CD4-positive, alpha-beta T cell treated with Interleukin-6 for 4 hours (primary cell): ENCODE data around the gene ATG16L2.

Source experiments
- DNase-seq: peaks from one replicate; pipeline ENCODE4 v3.0.0-alpha.2; 2020; ENCODE audit warnings: mixed read lengths

Gene ATG16L2

GRCh38 chr11:72814286-72815109, at the start of gene ATG16L2:
ATG16L2 (plus strand) TSS chr11:72814411; CDS start chr11:72814446, 35 bp downstream.
- DNase-seq, result peak; percentile 90

GRCh38 chr11:72764503-72764902, 49.7 kb upstream of the ATG16L2 start:
- no peak for DNase-seq

- DNase-seq, result no peak
Observed at GRCh38 chr11:72766152-72766902, 47.9 kb upstream of the ATG16L2 start.

GRCh38 chr11:72767203-72768062, 46.8 kb upstream of the ATG16L2 start:
- no peak for DNase-seq

GRCh38 chr11:72768581-72768980, 45.6 kb upstream of the ATG16L2 start:
- no peak for DNase-seq

GRCh38 chr11:72769680-72770079, 44.5 kb upstream of the ATG16L2 start:
- no peak for DNase-seq

- DNase-seq, result no peak
Observed at GRCh38 chr11:72770799-72771198, 43.4 kb upstream of the ATG16L2 start.

- DNase-seq, result no peak
Observed at GRCh38 chr11:72771507-72771906, 42.7 kb upstream of the ATG16L2 start.

GRCh38 chr11:72772059-72772458, 42.2 kb upstream of the ATG16L2 start:
- DNase-seq, result no peak

GRCh38 chr11:72773291-72773690, 40.9 kb upstream of the ATG16L2 start:
- no peak for DNase-seq

GRCh38 chr11:72773696-72774095, 40.5 kb upstream of the ATG16L2 start:
- DNase-seq, result no peak

- no peak for DNase-seq
Observed at GRCh38 chr11:72774499-72774898, 39.7 kb upstream of the ATG16L2 start.

- no peak for DNase-seq
Observed at GRCh38 chr11:72775288-72776110, 38.7 kb upstream of the ATG16L2 start.

GRCh38 chr11:72776117-72776843, 37.9 kb upstream of the ATG16L2 start:
- no peak for DNase-seq

- no peak for DNase-seq
Observed at GRCh38 chr11:72776844-72777754, 37.1 kb upstream of the ATG16L2 start.

GRCh38 chr11:72777755-72778278, 36.4 kb upstream of the ATG16L2 start:
- no peak for DNase-seq

- no peak for DNase-seq
Observed at GRCh38 chr11:72778535-72779494, 35.4 kb upstream of the ATG16L2 start.

- no peak for DNase-seq
Observed at GRCh38 chr11:72779495-72780128, 34.6 kb upstream of the ATG16L2 start.
